SIG-M5 (cell line): Measurements from ENCODE around the gene COL23A1.

Experiments
- DNase-seq: peaks from one replicate; lab custom pipeline; 2025; lab: John Stamatoyannopoulos, UW

Gene COL23A1

GRCh38 chr5:178590141-178590923 is at the start of gene COL23A1:
TSS of gene COL23A1 (minus strand) at chr5:178590393.
- DNase-seq = peak; percentile 18

DNA sequence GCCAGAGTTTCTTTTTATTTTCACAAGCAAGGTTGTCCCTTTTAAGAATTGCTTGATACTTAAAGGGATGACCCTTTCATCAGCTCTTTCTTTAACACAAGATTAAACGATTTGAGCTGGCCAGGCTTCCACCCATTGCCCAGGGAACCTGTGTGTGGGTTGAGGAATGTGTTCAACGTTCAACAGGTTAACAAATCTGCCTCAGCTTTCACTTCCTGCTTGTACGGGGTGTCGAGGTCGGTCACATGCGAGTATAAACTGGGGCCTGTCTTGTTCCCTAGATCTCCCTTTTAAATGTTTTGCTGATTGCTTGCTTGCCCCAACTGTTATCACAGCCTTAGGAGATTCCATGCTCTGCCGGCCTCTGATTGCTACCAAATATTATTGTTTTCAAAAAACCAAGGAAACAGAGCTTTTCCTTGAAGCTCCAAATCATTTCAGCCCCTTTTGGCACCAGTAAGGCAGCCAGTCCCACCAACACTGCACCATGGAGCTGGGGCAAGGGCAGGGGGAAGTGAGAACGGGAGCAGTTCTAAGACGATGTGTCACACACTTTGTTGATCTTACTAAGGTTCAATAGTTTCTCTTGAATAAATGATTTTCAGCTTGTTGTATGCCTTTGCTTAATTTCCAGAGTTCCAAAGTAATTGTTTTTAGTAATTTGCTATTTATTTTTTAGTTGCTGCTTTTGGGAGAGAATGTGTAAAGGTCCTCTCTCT is 47.3 kb upstream of the COL23A1 start:
- DNase-seq = no peak

- DNase-seq = no peak
Observed at GRCh38 chr5:178632285-178632684, 42.1 kb upstream of the COL23A1 start.

GRCh38 chr5:178630951-178631350 is 40.8 kb upstream of the COL23A1 start:
- DNase-seq = no peak

DNA sequence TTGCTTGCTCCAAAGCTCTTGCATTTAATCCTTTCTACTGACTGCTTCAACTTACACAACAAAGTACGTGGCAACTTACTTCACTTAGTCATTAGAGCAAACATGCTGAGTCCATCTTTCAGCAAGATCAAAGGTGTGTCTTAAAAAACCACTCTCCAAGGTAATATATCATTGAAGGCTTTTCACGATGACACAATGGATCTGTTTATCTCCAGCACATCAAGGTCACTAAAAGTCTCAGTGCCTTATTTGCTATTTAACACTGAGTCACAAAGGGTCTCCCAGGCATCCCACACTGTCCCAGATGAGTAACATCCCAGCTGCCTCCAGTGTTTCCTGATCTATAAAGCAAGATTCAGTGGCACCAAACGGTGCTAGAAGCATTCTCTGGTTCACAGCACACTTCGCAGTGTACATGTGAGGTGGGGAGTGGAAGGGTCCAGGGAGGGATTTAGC is 40.3 kb upstream of the COL23A1 start:
- no peak for DNase-seq

DNA sequence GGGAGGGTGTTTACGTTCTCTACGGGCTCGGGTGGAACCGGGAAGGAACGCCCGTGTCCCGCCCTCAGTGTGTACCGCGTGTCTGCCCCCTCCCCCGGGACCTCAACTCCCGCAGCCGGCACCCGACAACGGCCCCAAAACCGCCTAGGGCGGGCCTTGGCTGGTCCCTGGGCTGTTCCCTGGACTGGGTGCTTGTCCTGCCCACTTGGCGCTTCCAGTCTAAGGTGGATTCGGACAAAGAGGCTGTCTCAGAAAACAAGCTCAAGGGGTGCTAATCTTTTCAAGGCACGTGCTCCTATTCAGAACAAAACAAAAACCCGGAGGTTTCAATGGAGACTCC is 37.0 kb upstream of the COL23A1 start:
- no peak for DNase-seq

- DNase-seq = peak; percentile 41
Observed at GRCh38 chr5:178626484-178627258, 36.5 kb upstream of the COL23A1 start, which contains the start of gene CLK4. TSS of gene CLK4 (minus strand) at chr5:178627050. CDS start at chr5:178623416, 3,634 bp downstream.

GRCh38 chr5:178625679-178626483 is 35.7 kb upstream of the COL23A1 start:
- no peak for DNase-seq

- no peak for DNase-seq
Observed at GRCh38 chr5:178624631-178625546, 34.7 kb upstream of the COL23A1 start.

DNA sequence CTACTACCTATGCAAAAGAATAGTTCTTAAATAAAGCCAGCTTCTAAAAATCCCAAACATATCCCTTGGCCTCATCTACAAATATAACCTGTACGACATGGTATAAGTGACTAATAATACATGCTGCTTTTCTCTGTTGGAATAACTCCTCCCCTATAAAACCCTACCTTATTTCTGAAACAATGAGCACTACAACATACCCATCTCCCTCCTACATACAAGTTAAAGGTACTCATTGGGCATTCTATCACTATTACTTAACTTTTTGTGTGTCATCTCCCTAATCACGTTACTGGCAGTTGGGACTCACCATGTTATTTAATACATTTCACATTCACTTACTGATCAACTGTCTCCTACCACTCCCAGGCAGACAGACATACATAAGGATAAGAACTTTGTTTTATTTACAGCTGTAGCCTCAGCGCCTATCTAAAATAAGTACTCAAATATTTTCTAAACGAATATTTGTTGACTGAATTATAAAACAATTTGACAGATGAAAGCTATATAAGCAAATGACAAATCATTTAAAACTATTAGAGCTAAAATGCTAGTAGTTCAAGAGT is 32.6 kb upstream of the COL23A1 start:
- no peak for DNase-seq

- no peak for DNase-seq
Observed at GRCh38 chr5:178619390-178619789, 29.2 kb upstream of the COL23A1 start.

DNA sequence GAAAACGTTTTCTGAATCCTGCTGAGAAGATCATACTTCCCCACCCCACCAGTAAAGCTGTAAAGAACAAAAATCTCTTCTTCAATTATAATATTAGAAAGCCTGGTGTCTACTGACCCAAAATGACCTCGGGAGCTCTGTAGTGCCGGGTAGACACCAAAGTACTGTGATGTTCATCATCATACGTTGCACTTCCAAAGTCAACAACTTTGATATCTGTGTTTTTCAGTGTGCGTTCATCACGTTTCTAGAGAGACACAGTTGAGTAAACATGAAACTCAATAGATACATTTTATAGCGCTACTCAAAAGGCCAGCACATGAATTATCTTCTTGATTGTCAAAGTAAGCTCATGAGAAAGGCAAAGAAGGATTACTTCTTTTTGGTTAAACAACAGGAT is 22.1 kb upstream of the COL23A1 start:
- DNase-seq = no peak

DNA sequence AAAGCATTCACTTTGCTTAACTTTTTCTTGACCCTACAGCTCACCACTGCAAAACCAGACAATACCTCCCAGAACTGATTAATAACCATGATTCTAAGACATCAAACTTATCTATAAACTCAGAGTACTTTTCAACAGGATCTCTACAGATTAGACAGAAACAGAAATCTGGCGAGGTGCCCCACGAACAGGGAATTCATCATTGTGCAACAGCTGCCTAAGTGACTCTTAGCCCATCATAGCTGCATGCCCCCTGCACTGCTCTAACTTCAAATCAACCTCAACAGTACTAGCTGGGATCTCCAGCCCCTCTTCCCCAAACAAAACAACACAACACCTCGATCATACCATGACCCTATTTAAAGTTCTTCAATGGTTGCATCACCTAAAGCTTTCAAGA is 16.1 kb upstream of the COL23A1 start:
- DNase-seq = no peak

DNA sequence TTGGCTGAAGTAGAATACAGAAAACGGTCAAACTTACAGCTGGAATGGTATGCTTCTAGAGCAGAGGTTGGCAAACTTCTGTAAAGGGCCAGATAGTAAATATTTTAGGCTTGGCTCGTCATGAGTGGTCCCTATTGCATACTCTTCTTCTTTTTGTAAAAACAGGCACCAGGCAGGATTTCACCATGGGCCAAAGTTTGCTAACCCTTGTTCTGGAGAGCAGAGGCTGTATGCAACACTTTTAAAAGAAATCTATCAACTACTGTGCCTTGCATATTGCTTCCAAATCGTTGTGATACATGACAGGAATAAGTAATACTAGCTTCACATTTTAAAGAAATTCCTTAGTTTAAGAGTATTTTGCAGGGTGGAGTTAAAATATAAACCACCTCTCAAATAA is 15.6 kb upstream of the COL23A1 start:
- no peak for DNase-seq

DNA sequence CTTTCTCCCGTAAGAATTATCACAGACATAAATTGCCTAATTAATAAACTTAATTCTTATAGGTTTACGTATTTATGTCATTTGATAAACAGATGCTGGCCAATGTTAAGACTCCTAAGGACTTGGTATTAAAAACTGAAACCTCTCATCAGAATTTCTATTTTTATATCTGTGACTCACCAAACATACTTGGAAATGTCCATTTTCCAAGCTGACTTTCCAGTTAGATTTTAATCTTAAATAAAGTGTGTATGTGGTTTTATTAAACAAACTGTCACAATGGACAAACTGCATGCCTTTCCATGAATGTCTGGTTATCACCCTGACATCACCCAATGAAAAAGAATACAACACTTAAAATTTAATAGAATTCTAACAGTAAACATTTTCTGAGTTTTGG is 12.6 kb upstream of the COL23A1 start:
- DNase-seq = no peak

DNA sequence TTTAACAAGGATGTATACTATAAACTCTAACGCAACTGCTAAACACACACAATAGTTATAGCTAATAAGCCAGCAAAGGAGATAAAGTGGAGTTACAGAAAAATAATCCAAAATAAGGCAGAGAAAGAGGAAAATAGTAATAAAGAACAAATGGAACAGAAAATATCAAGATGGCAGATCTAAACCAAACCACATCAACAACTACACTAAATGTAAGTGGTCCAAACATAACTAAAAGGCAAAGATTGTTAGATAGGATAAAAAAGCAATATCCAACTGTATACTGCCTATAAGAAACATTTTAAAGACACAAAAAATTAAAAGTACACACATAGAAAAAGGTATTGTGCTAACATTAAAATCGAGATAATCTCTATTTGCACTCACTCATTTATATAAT is 5.6 kb upstream of the COL23A1 start:
- DNase-seq = no peak

GRCh38 chr5:178595150-178595549 is 5.0 kb upstream of the COL23A1 start:
- DNase-seq = no peak

DNA sequence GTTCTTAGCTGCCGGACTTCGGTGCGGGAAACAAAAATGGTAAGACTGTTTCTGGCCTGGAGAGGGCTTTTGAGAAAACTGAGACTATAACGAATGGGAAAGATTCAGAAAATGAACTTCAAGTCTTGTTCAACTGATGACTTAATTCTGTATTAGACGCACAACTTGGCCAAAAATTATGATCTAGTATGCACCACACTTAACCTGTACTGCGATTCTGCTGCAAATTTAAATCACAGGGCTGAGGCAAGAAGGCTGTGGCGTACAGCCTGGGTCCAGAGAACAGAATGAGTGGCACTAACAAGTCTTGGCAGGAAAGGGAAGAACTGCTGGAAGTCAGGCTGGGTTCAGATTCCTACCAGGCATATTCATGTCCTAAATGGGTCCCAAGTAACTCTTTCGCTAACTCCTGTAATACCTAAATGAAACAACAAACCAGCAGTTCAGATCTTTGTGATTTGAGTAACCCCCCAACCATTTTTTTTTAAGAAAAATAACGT is 781 bp upstream of the COL23A1 start:
- DNase-seq = no peak

- DNase-seq = no peak
Observed at GRCh38 chr5:178589180-178590140, 733 bp downstream of the COL23A1 start.
